Colonic mucosa (tissue), 4 donors: ENCODE measurements around the gene MAPKAPK5. TPM values are rescaled to one million over a fixed set of nuclear protein-coding genes. Genes with fewer than 3 reads are reported as not detected.
"Not testable (repeated sequence)": the region's sequence is repeated elsewhere in the genome, so short reads cannot be mapped to it uniquely, and the experiment has no call there.

Experiments
- DNase-seq: peaks from one replicate; pipeline ENCODE4 v3.0.0-alpha.2; 2020
- H3K27ac ChIP-seq: fragments of 200-600 bp; one replicate; pipeline ENCODE4 v1.8.0; 2021
- H3K27me3 ChIP-seq: fragments of 200-600 bp; one replicate; pipeline ENCODE4 v1.8.0; 2021
- H3K36me3 ChIP-seq: fragments of 200-600 bp; one replicate; pipeline ENCODE4 v1.8.0; 2021
- H3K4me1 ChIP-seq: fragments of 200-600 bp; one replicate; pipeline ENCODE4 v1.8.0; 2021; ENCODE audit warnings: mild to moderate bottlenecking
- H3K4me3 ChIP-seq: fragments of 200-600 bp; one replicate; pipeline ENCODE4 v1.8.0; 2021
- H3K9ac ChIP-seq, 2 donors: one replicate each; pipeline ENCODE4 v1.7.0; 2013; ENCODE audit warnings: control low read depth in 2 of 2, low read depth in 2 of 2, low read length in 2 of 2
- H3K9me3 ChIP-seq: fragments of 200-600 bp; one replicate; pipeline ENCODE4 v1.8.0; 2021
- intact Hi-C: fragments of 100-400 bp; cut with DNase I; formaldehyde crosslinking; loops from one replicate; pipeline ENCODE4 v1.14.1; 2022
- total RNA-seq, 2 donors: library from RNA; stranded (reverse); fragmentation: NEBNext Ultra II Directional in 1 of 2; extraction: Animal tissue kit (Norgen Biotek cat#: 25700) in 1 of 2; gene quantifications; one replicate each; pipeline ENCODE4 v1.2.1, GENCODE V29; 2021
- TF ChIP-seq, protein P1 (sequence below): fragments of 200-600 bp; IDR thresholded peaks from one replicate; pipeline ENCODE4 v1.8.0; 2022; ENCODE audit warnings: antibody characterized with exemption, mild to moderate bottlenecking
- donor health status: healthy.
- donor health status: DM: no; HTN: no; CAD: no.
- donor health status: DM: no; HTN: no; CAD: no.

MAPKAPK5 gene
- total RNA-seq, 2 donors from 2014 or later = 76.9 to 84.8 TPM

DNA sequence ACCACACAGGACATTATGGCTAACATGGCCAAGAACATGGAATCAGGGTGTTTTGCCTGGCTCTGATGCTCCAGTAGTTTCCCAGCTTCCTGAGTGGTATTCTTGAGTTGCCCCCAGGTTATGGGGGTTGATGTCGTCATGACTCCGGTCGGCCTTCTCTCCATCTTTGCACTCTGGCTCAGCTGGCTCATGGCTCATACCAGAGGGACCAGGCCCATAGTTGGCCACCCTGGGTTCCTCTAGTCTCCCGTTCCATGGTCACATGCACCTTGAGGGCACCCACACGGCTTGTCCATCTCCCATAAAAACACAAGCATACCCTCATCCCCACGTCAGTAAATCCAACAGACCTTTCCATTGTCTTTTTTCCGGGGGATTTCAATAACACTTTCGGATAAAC, 23.7 kb upstream of the MAPKAPK5 start:
- DNase-seq = no peak
- Histone ChIP-seq H3K9ac (no peak overlapping the region), H3K4me3 (no peak overlapping the region), H3K27me3 (no peaks in the 10 kb centered on the region), H3K9me3 (no peaks in the 10 kb centered on the region), H3K4me1 (peaks cover 11% of the 10 kb centered on the region), H3K27ac (peak overlapping the region; percentile 60), H3K36me3 (no peaks in the 10 kb centered on the region)
- intact Hi-C loops = no loop called here
- TF ChIP-seq, protein P1, sequence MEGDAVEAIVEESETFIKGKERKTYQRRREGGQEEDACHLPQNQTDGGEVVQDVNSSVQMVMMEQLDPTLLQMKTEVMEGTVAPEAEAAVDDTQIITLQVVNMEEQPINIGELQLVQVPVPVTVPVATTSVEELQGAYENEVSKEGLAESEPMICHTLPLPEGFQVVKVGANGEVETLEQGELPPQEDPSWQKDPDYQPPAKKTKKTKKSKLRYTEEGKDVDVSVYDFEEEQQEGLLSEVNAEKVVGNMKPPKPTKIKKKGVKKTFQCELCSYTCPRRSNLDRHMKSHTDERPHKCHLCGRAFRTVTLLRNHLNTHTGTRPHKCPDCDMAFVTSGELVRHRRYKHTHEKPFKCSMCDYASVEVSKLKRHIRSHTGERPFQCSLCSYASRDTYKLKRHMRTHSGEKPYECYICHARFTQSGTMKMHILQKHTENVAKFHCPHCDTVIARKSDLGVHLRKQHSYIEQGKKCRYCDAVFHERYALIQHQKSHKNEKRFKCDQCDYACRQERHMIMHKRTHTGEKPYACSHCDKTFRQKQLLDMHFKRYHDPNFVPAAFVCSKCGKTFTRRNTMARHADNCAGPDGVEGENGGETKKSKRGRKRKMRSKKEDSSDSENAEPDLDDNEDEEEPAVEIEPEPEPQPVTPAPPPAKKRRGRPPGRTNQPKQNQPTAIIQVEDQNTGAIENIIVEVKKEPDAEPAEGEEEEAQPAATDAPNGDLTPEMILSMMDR = no peak

DNA sequence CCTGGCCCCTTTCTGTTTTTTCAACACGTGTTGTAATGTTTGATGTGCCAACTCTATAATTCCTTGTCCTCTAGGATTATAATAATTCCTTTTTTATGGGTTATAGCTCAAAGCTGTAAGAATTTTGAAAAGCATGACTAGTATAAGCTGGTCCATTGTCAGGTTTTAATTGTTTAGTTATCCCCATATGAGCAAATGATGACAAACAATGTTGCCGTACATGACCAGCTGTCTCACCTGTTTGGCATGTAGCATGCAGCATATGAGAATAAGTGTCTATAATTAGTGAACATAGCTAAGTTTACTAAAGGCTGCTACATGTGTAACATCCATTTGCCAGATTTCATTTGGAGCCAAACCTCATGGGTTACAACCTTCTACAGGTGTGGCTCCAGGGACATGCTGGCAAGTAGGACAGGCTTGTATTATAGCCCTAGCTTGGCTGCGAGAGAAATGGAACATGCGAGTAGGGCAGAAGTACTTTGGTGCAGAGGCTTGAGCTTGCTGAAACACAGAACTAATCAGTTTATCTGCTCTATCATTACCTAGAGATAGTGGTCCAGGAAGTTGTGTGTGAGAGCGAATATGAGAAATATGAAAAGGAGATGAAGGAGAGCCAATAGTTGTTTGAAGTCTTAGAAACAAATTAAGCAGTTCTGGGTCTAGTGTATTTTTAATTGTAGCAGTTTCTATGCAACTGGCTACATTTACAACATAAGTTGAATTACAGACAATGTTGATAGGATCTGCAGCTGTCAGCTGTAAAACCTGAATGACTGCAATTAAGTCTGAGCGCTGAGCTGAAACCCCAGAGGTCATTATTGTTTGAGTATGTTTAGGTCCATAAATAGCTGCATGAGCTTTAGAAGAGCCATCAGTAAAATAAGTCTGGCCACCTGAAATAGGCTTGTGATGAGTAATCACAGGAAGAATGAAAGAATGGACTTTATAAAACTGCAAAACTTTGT, 22.6 kb upstream of the MAPKAPK5 start:
- DNase-seq = peak; percentile 50
- H3K27ac ChIP-seq = peak overlapping the region; percentile 60

DNA sequence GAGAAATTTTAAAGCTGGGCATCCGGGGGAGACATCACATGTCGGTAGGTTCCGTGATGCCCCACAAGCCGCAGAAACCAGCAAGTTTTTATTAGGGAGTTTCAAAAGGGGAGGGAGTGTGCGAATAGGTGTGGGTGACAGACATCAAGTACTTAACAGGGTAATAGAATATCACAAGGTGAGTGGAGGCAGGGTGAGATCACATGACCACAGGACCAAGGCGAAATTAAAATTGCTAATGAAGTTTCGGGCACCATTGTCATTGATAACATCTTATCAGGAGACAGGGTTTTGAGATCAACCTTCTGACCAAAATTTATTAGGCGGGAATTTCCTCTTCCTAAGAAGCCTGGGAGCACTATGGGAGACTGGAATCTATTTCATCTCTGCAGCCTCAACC, 21.2 kb upstream of the MAPKAPK5 start:
- H3K4me3 ChIP-seq, H3K36me3 ChIP-seq, H3K9ac ChIP-seq, intact Hi-C loops, DNase-seq, H3K27me3 ChIP-seq, H3K9me3 ChIP-seq: not testable (repeated sequence)
- Histone ChIP-seq H3K4me1 (peaks cover 11% of the 10 kb centered on the region), H3K27ac (peak overlapping the region; percentile 60)

More for the DNA sequence above, 22.6 kb upstream of the MAPKAPK5 start:
- Histone ChIP-seq H3K4me1 (peaks cover 11% of the 10 kb centered on the region), H3K27me3 (no peaks in the 10 kb centered on the region), H3K36me3 (no peaks in the 10 kb centered on the region), H3K9me3 (no peaks in the 10 kb centered on the region), H3K9ac (peak overlapping the region in 1 of 2 donors; percentile 43), H3K4me3 (no peak overlapping the region)
- intact Hi-C loops = no loop called here
- TF ChIP-seq, protein P1 = no peak

DNA sequence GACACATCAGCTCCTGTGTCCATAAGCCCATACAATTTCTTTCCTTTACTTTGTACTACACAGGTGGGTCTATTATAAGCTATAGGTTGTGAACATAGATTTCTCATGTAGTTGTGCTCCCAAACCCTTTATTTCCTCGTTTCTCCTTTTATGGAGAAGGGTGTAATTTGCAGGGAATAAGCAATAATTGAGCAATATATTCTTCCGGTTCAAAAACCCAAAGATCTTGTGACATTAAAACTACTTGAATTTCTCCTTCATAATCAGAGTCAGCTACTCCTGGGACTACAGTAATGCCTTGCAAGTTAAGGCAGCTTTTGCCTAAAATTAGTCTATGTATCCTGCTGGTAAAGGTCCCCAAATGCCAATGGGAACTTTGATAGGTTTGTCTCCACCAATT, 19.1 kb upstream of the MAPKAPK5 start:
- Histone ChIP-seq H3K27ac (no peak overlapping the region), H3K36me3 (no peaks in the 10 kb centered on the region), H3K4me3 (no peak overlapping the region), H3K9me3 (no peaks in the 10 kb centered on the region), H3K27me3 (no peaks in the 10 kb centered on the region), H3K9ac (no peak overlapping the region), H3K4me1 (peaks cover 11% of the 10 kb centered on the region)
- intact Hi-C loops = no loop called here
- TF ChIP-seq, protein P1 = no peak
- DNase-seq = no peak

GRCh38 chr12:111823891-111824290, 18.1 kb upstream of the MAPKAPK5 start:
- Histone ChIP-seq H3K4me1 (peaks cover 11% of the 10 kb centered on the region), H3K27me3 (no peaks in the 10 kb centered on the region), H3K9ac (no peak overlapping the region), H3K27ac (no peak overlapping the region), H3K36me3 (no peaks in the 10 kb centered on the region), H3K9me3 (no peaks in the 10 kb centered on the region), H3K4me3 (no peak overlapping the region)
- DNase-seq = no peak
- TF ChIP-seq, protein P1 = no peak
- intact Hi-C loops = no loop called here

- DNase-seq, H3K9me3 ChIP-seq, H3K27me3 ChIP-seq, H3K4me3 ChIP-seq, H3K4me1 ChIP-seq, intact Hi-C loops, H3K36me3 ChIP-seq, H3K9ac ChIP-seq, H3K27ac ChIP-seq: not testable (repeated sequence)
- TF ChIP-seq, protein P1 = peak; percentile 41
These were observed 17.7 kb upstream of the MAPKAPK5 start for GRCh38 chr12:111824312-111824711.
